ENCODE data around the gene MRGPRX2.

Gene MRGPRX2

DNA sequence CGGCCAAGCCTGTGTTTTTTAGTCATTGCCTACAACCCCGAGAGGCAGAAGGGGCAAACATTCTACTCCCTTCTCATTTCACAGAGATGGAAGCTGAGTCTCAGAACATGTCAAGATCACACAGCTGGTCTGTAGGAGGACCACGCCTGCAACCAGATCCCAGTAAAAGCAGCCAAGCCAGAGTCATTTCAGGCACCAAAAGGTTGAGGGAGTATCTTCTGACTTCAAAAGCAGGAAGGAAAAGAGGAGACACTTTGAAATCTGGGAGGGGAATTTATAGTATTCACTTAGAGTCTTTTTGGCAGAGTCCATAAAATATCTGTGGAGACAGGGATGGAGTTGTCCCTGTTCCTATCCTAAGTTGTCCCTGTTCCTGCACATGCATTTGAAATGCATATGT lies 38.6 kb upstream of the MRGPRX2 start:
- no peak overlapping the region for H3K4me3 ChIP-seq (ENCODE audit: low read depth, low read length)
- no peak for DNase-seq (ENCODE audit: low read depth)
- TF ChIP-seq, protein P1, sequence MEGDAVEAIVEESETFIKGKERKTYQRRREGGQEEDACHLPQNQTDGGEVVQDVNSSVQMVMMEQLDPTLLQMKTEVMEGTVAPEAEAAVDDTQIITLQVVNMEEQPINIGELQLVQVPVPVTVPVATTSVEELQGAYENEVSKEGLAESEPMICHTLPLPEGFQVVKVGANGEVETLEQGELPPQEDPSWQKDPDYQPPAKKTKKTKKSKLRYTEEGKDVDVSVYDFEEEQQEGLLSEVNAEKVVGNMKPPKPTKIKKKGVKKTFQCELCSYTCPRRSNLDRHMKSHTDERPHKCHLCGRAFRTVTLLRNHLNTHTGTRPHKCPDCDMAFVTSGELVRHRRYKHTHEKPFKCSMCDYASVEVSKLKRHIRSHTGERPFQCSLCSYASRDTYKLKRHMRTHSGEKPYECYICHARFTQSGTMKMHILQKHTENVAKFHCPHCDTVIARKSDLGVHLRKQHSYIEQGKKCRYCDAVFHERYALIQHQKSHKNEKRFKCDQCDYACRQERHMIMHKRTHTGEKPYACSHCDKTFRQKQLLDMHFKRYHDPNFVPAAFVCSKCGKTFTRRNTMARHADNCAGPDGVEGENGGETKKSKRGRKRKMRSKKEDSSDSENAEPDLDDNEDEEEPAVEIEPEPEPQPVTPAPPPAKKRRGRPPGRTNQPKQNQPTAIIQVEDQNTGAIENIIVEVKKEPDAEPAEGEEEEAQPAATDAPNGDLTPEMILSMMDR (IDR thresholded peaks at IDR 0.05; ENCODE audit: low read depth, low read length, missing control alignments): no peak

DNA sequence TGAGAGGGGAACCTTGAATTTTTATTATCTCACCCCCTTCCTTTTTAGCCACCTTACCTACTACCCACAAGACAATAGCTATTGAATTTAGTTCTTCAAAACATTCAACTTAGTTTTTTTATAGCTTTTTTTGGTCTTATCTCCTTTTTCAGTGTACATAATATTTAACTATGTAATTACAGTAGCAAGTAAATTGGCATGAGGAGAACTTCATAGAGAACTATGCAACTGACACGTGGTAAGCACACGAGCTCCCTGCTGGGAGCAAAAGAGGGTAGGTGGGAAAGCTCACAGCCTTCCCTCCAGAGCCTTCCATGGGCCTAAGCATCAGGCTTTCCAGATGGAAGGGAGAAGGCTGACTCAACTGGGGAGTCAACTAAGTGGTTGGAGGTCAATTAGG lies 34.3 kb upstream of the MRGPRX2 start:
- no peak for DNase-seq (ENCODE audit: low read depth)
- TF ChIP-seq, protein P1 (IDR thresholded peaks at IDR 0.05; ENCODE audit: low read depth, low read length, missing control alignments): no peak
- H3K4me3 ChIP-seq (ENCODE audit: low read depth, low read length): no peak overlapping the region

DNA sequence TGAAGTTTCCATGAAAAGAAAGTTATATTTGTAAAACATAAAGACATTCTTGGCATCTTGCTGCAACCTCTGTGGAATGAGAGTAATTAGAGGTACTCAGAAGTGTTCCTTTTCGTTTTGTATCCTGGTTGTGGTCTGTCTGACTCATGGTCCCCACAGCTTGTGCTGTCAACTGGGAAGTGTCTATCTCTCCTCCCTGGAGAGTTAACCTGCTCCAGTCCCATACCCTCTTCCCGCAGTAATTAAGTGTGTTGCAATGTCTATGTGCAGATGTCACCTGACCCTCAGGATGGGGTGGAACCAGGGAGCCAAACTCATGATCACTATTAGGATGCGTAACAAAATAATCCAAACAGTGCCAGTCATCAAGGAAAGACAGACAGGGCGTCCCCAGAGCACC lies 33.5 kb upstream of the MRGPRX2 start:
- DNase-seq (ENCODE audit: low read depth): no peak
- no peak overlapping the region for H3K4me3 ChIP-seq (ENCODE audit: low read depth, low read length)
- TF ChIP-seq, protein P1 (IDR thresholded peaks at IDR 0.05; ENCODE audit: low read depth, low read length, missing control alignments): no peak

DNA sequence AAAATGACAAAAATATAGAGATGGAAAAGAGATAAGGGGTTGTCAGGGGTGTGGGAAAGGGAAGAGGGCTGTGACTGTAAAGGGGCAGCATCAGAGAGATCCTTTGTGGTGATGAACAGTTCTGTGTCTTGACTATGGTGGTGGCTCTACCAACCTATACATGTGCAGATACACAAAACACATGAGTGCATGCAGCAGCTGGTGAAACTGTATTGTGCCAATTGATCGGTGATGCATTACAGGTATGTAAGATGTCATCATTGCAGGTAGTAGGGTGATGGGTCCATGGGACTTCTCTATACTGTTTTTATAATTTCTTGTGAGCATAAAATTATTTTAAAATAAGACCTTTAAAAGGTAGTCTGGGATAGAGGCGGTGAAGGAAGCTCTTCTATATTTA lies 32.3 kb upstream of the MRGPRX2 start:
- no peak overlapping the region for H3K4me3 ChIP-seq (ENCODE audit: low read depth, low read length)
- DNase-seq (ENCODE audit: low read depth): no peak
- TF ChIP-seq, protein P1 (IDR thresholded peaks at IDR 0.05; ENCODE audit: low read depth, low read length, missing control alignments): no peak

DNA sequence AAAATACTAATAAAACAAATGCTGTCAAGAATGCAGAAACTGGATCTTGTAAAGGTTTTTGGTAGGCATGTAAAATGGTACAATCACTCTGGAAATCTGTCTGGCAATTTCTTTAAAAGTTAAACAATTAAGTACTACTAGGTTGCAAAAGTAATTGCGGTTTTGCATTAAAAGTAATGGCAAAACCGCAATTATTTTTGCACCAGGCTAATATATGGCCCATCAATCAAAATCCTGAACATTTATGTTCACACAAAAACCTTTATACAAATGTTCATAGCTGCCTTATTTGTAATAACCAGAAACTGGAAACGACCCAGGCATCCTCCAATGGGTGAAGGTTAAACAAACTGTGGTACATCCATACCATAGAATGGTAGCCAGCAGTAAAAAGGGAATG lies 31.8 kb upstream of the MRGPRX2 start:
- no peak overlapping the region for H3K4me3 ChIP-seq (ENCODE audit: low read depth, low read length)
- no peak for DNase-seq (ENCODE audit: low read depth)
- TF ChIP-seq, protein P1 (IDR thresholded peaks at IDR 0.05; ENCODE audit: low read depth, low read length, missing control alignments): no peak

DNA sequence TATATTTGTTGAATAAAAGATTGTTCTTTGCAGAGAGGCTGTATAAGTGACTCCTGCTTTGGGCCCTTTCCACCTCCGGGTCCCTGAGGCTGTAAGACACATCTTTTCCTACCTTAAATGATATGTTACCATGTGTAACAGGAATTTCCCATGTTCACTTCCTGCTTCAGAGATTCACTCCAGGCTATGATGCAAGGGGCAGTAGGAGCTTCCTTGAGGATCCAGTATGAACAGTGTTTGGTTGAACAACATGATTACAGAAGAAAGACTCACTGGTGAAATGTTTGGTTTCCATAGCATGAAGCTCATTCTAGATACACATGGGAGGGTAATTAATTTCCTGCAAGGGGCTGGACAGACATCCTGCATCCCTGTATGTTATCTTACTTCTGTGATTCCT lies 30.8 kb upstream of the MRGPRX2 start:
- no peak overlapping the region for H3K4me3 ChIP-seq (ENCODE audit: low read depth, low read length)
- TF ChIP-seq, protein P1 (IDR thresholded peaks at IDR 0.05; ENCODE audit: low read depth, low read length, missing control alignments): no peak
- DNase-seq (ENCODE audit: low read depth): no peak

DNA sequence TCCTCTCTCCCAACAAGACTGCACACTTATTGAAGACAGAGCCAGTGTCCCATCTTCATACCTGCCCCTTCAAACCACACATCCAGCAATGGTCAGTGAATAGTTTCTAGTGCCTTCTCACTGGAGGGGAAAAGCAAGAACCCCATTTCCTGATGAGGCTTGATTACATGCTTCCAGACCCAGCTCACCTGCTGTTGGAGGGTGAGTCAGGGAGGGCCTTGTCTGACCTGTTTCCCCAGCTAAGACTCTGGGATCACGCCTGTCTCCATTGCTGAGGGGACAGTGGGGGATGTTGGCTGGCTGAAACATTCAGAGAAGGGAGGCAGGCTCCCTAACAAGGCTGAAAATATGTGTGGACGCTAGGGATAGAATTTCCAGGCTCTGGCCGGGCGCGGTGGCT lies 28.9 kb upstream of the MRGPRX2 start:
- no peak for DNase-seq (ENCODE audit: low read depth)
- TF ChIP-seq, protein P1 (IDR thresholded peaks at IDR 0.05; ENCODE audit: low read depth, low read length, missing control alignments): no peak

More for the DNA sequence above, 28.9 kb upstream of the MRGPRX2 start:
- H3K4me3 ChIP-seq (ENCODE audit: low read depth, low read length): no peak overlapping the region
